GM12891 (cell line): ENCODE data around the gene DEGS1.

Experiments
- PAX5 ChIP-seq: IDR thresholded peaks from 2 replicates; pipeline ENCODE4 v1.6.1; 2011; ENCODE audit warnings: low read length, moderate library complexity, mild to moderate bottlenecking; ENCODE audit not compliant: insufficient read depth, severe bottlenecking
- POLR2A ChIP-seq: IDR thresholded peaks from 2 replicates; pipeline ENCODE4 v1.6.1; 2011; ENCODE audit warnings: low read depth, low read length, control low read depth
- POLR2AphosphoS5 ChIP-seq: IDR thresholded peaks from 2 replicates; pipeline ENCODE4 v1.6.1; 2011; ENCODE audit warnings: low read depth, low read length, control low read depth
- POU2F2 ChIP-seq: IDR thresholded peaks from 2 replicates; pipeline ENCODE4 v1.6.1; 2011; ENCODE audit warnings: low read depth, mild to moderate bottlenecking, control low read depth, low read length, moderate library complexity
- SPI1 ChIP-seq: IDR thresholded peaks from 2 replicates; pipeline ENCODE4 v1.6.1; 2011; ENCODE audit warnings: low read depth, low read length, control low read depth
- TAF1 ChIP-seq: IDR thresholded peaks from 2 replicates; pipeline ENCODE4 v1.6.1; 2011; ENCODE audit warnings: low read depth, low read length, control low read depth

DNA sequence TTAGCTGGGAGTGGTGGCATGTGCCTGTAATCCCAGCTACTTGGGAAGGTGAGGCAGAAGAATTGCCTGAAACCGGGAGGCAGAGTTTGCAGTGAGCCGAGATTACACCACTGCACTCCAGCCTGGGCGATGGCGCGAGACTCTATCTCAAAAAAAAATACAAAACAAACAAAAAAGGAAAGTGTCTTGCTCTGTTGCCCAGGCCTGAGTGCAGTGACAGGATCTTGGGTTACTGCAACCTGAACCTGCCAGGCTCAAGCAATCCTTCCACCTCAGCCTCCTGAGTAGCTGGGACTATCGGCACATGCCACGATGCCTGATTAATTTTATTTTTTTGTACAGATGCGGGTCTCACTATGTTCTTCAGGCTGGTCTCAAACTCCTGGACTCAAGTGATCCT lies 33.3 kb downstream of the DEGS1 start:
- no peak for TF ChIP-seq PAX5
- no peak for TF ChIP-seq POLR2A
- no peak for TF ChIP-seq POLR2AphosphoS5
- no peak for TF ChIP-seq TAF1
- TF ChIP-seq SPI1 = no peak
- no peak for TF ChIP-seq POU2F2
